ENCODE data around the gene TUBB4B.
A peak's percentile ranks its signal among the peaks of the same experiment; 100 is the strongest.

The TUBB4B gene

GRCh38 chr9:137240841-137241489 lies at the start of gene TUBB4B:
Gene TUBB4B, plus strand, starts transcription at chr9:137241287. Its CDS starts 74 bp downstream, at chr9:137241361.
- DNase-seq = peak; percentile 87 to 100 (median 98)

GRCh38 chr9:137191691-137192447 lies 49.2 kb upstream of the TUBB4B start:
- DNase-seq = peak in 10 of 14 donors; percentile 29 to 79 (median 46)

GRCh38 chr9:137192448-137192780 lies 48.7 kb upstream of the TUBB4B start:
- DNase-seq = no peak

- no peak for DNase-seq
Observed at GRCh38 chr9:137192859-137193258, 48.2 kb upstream of the TUBB4B start.

- DNase-seq = no peak
Observed at GRCh38 chr9:137193771-137194170, 47.3 kb upstream of the TUBB4B start.

GRCh38 chr9:137194388-137194787 lies 46.7 kb upstream of the TUBB4B start:
- peak in 13 of 14 donors; percentile 37 to 93 (median 83) for DNase-seq

GRCh38 chr9:137194909-137195308 lies 46.2 kb upstream of the TUBB4B start:
- peak in 2 of 14 donors; percentile 33 to 37 for DNase-seq

GRCh38 chr9:137195525-137196220 lies 45.4 kb upstream of the TUBB4B start:
- DNase-seq = peak in 2 of 14 donors; percentile 12 to 37

- peak in 3 of 14 donors; percentile 54 to 70 (median 60) for DNase-seq
Observed at GRCh38 chr9:137198051-137198901, 42.8 kb upstream of the TUBB4B start.

GRCh38 chr9:137198902-137199283 lies 42.2 kb upstream of the TUBB4B start:
- peak in 3 of 14 donors; percentile 22 to 80 (median 54) for DNase-seq

- DNase-seq = peak in 1 of 14 donors; percentile 20
Observed at GRCh38 chr9:137199411-137200121, 41.5 kb upstream of the TUBB4B start.

- DNase-seq = peak; percentile 69 to 99 (median 96)
Observed at GRCh38 chr9:137200311-137201204, 40.5 kb upstream of the TUBB4B start, which contains the start of gene TPRN. Gene TPRN, minus strand, starts transcription at chr9:137200741. Its CDS starts 30 bp downstream, at chr9:137200711.

GRCh38 chr9:137201205-137201868 lies 39.8 kb upstream of the TUBB4B start:
- DNase-seq = no peak

- no peak for DNase-seq
Observed at GRCh38 chr9:137202966-137203365, 38.1 kb upstream of the TUBB4B start.

- DNase-seq = no peak
Observed at GRCh38 chr9:137204731-137205125, 36.4 kb upstream of the TUBB4B start.

GRCh38 chr9:137205126-137206069 lies 35.7 kb upstream of the TUBB4B start, which contains the start of the genes NDOR1 and TMEM203:
Gene NDOR1, plus strand, starts transcription at chr9:137205700. Its CDS starts 78 bp downstream, at chr9:137205778.
Gene TMEM203, minus strand, starts transcription at chr9:137205648. Its CDS starts 234 bp downstream, at chr9:137205414.
- peak; percentile 26 to 94 (median 84) for DNase-seq

GRCh38 chr9:137206602-137207001 lies 34.5 kb upstream of the TUBB4B start:
- no peak for DNase-seq

GRCh38 chr9:137211532-137211931 lies 29.6 kb upstream of the TUBB4B start:
- no peak for DNase-seq

Measured in C1 segment of cervical spinal cord (tissue), 14 donors.